Glomerular visceral epithelial cell (primary cell): ENCODE data around the gene SMC2.

Experiments used
- DNase-seq: peaks from one replicate; pipeline ENCODE4 v3.0.0-alpha.2; 2016; ENCODE audit errors: extremely low spot score

Gene SMC2

DNA sequence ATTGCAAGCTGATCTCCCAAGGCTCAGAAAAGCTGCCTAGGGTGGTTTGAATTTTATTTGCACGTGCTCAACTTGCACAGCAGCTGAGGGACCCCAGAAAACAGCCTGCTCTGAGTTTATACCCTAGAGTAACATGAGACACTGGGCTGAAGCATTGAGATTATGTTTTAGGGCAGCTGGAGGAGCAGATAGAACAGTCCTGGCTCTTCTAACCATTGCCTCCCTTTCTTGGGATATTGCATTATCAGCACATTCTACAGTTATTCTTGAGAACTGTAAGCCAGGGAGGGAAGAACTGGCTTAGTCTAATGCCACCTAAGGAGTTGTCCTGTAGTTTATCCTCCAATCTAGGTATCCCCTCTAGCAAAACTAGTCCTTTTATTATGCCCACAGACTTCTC lies 10.3 kb downstream of the SMC2 start:
- no peak for DNase-seq

DNA sequence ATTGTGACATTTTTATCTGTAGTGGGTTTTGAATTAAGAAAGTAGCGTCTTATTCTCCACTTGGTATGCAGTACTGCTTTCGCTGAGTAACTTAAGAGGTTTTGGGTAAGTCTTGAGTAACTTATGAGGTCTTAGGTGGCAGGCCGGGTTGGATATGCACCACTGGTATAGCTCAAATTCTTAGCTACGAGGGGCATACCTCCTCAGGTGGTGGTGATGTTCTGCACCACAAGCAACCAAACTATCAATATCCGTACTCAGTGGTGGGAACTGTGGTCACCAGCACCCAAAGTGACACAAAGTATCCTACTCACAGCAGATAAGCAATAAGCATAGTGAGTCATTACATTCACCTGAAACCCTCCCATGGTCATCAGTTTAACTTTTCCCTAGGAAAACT lies 13.7 kb downstream of the SMC2 start:
- DNase-seq = no peak

DNA sequence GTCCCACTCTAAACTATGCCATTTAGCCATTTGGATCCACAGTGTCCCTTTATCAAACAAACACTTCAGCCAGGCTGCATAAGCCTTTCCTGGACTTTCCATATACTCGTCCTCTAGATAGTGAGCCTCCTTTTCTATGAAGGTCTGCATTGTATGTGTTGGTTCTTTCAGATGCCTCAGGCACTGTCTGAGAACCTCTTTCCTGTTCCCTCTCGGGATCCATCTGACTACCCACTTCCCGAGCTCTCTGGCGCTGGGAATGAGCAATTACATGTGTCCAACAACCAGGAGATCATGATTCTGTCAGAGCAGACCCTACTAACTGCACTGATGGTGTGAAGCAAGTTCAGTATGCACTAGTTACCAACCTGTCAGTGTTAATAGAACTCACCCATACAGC lies 14.2 kb downstream of the SMC2 start:
- no peak for DNase-seq

DNA sequence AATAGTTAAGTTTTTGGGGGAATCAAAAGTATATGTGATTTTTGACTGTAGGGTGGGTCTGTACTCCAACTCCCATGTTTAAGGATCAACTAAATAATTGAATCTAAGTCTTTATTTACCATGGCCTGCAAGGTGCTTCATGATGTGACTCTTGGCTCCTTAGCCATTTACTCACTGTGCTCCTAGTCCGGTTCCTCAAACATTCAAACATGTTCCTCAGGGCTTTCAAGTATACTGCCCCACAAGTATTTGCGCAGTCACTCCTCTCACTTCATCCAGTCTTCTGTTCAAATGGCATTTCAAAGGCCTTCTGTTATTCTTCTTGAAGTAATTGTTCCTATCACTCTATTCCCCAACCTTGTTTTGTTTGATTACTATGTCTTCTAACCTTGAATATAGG lies 16.4 kb downstream of the SMC2 start:
- DNase-seq = no peak

DNA sequence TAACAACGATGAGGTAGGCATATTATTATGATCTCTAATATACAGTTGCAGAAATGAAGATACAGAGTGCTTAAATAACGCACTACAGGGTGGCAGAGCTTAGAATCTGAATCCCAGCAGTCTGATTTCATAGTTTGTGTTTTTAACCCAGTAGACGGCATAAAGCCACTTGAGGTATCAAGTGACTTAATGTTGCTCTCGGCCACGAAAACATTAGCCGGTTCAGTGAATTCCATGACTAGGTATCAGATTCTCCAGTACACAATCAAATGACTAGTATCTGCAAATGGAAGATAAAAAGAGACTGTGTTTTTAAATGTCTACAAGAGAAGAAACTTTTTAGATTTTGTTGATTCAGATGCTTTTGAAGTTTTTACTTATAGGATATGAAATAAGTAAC lies 24.8 kb downstream of the SMC2 start:
- no peak for DNase-seq

- DNase-seq = no peak
These were observed 26.9 kb downstream of the SMC2 start for GRCh38 chr9:104121022-104121421.

GRCh38 chr9:104138243-104138868 lies 44.2 kb downstream of the SMC2 start:
- no peak for DNase-seq

DNA sequence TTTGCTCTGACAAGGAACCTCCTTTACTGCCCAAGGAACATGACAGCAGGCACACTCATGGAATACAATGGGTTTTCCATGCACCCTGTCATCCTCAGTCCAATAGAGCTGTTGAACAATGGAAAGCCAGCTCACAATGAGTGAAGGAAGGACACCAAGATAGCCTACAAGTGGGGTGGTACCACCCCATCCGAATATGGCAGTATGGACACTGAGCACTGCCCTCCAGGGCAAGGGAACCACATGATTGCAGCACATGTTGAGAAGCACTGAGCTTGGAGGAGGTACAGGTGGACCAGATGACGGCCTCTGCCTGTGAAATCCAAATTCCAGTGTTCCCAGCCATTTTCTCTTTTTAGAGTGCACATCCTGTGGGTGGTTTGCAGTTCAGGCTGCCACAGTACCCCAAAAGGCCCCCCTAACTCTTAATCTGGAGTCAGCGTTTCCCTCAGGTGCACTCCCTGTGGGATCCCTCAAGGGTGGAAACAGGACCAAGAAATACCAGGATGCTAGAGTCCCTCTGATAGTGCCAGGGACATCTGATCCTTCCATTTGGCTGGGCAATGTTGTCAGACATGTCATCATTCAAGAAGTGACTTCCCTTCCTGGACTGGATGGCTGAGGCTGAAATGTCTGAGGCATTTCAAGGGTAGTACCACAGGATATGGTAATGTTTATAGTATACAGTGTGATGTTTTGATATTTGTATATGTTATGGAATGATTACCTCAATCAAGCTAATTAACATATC lies 48.9 kb downstream of the SMC2 start:
- no peak for DNase-seq

DNA sequence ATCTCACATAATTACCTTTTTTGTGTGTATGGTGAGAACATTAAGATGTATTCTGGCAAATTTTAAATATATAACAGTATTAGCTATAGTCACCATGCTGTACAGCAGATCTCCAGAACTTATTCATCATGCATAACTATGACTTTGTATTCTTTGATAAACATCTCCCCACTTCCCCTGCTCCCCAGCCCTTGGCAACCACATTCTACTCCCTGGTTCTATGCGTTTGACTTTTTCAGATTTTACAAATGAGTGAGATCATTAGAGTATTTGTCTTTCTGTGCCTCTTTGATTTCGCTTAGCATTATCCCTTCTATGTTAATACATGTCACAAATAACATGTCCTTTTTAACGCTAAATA lies 49.4 kb downstream of the SMC2 start:
- DNase-seq = no peak

GRCh38 chr9:104144336-104144735 lies 50.2 kb downstream of the SMC2 start:
- DNase-seq = no peak

GRCh38 chr9:104173067-104173466 lies 79.0 kb downstream of the SMC2 start:
- DNase-seq = no peak

- DNase-seq = peak; percentile 24
These were observed 83.0 kb downstream of the SMC2 start for GRCh38 chr9:104177003-104177611.

GRCh38 chr9:104177676-104178075 lies 83.6 kb downstream of the SMC2 start:
- no peak for DNase-seq
